ENCODE results near the gene CDH24.

CDH24 gene

GRCh38 chr14:23033801-23034497 is 23.4 kb downstream of the CDH24 start:
- Histone ChIP-seq H3K4me1 (ENCODE audit: control insufficient read depth in 1 of 2, insufficient read depth in 1 of 2, low read depth in 1 of 2, low read length in 1 of 2) (peaks cover 14 to 16% of the 10 kb centered on the region in 2 experiments), H3K4me3 (ENCODE audit: low read depth in 1 of 2, low read length in 1 of 2) (peak overlapping the region; percentile 77 to 93)
- TF ChIP-seq CTCF (IDR thresholded peaks at IDR 0.05) = no peak

GRCh38 chr14:23033251-23033727 is 24.0 kb downstream of the CDH24 start:
- H3K27ac ChIP-seq = no peak overlapping the region
- TF ChIP-seq CTCF (IDR thresholded peaks at IDR 0.05) = no peak
- H3K9me3 ChIP-seq = no peaks in the 10 kb centered on the region

More at GRCh38 chr14:23033801-23034497, 23.4 kb downstream of the CDH24 start:
- Histone ChIP-seq H3K9me3 (no peaks in the 10 kb centered on the region), H3K27ac (peak overlapping the region; percentile 86), H3K27me3 (no peaks in the 10 kb centered on the region), H3K36me3 (peaks cover 9% of the 10 kb centered on the region)

GRCh38 chr14:23030936-23031335 is 26.4 kb downstream of the CDH24 start:
- no peak overlapping the region for H3K4me3 ChIP-seq (ENCODE audit: low read depth in 1 of 2, low read length in 1 of 2)
- no peaks in the 10 kb centered on the region for H3K27me3 ChIP-seq
- peaks cover 14 to 20% of the 10 kb centered on the region in 2 experiments for H3K4me1 ChIP-seq (ENCODE audit: control insufficient read depth in 1 of 2, insufficient read depth in 1 of 2, low read depth in 1 of 2, low read length in 1 of 2)
- H3K36me3 ChIP-seq = peaks cover 9% of the 10 kb centered on the region
- H3K9me3 ChIP-seq = no peaks in the 10 kb centered on the region
- H3K27ac ChIP-seq = no peak overlapping the region
- no peak for TF ChIP-seq CTCF (IDR thresholded peaks at IDR 0.05)

More at GRCh38 chr14:23033251-23033727, 24.0 kb downstream of the CDH24 start:
- Histone ChIP-seq H3K4me3 (ENCODE audit: low read depth in 1 of 2, low read length in 1 of 2) (no peak overlapping the region), H3K4me1 (ENCODE audit: control insufficient read depth in 1 of 2, insufficient read depth in 1 of 2, low read depth in 1 of 2, low read length in 1 of 2) (peaks cover 14 to 16% of the 10 kb centered on the region in 2 experiments), H3K36me3 (peaks cover 9% of the 10 kb centered on the region), H3K27me3 (no peaks in the 10 kb centered on the region)

GRCh38 chr14:23028799-23029198 is 28.5 kb downstream of the CDH24 start:
- Histone ChIP-seq H3K4me1 (ENCODE audit: control insufficient read depth in 1 of 2, insufficient read depth in 1 of 2, low read depth in 1 of 2, low read length in 1 of 2) (peaks cover 8 to 19% of the 10 kb centered on the region in 2 experiments), H3K4me3 (ENCODE audit: low read depth in 1 of 2, low read length in 1 of 2) (no peak overlapping the region), H3K9me3 (no peaks in the 10 kb centered on the region), H3K36me3 (peaks cover 9% of the 10 kb centered on the region), H3K27me3 (no peaks in the 10 kb centered on the region), H3K27ac (no peak overlapping the region)
- no peak for TF ChIP-seq CTCF (IDR thresholded peaks at IDR 0.05)

GRCh38 chr14:23025151-23025814 is 32.0 kb downstream of the CDH24 start:
- peaks cover 8 to 17% of the 10 kb centered on the region in 2 experiments for H3K4me1 ChIP-seq (ENCODE audit: control insufficient read depth in 1 of 2, insufficient read depth in 1 of 2, low read depth in 1 of 2, low read length in 1 of 2)
- no peak for TF ChIP-seq CTCF (IDR thresholded peaks at IDR 0.05)
- H3K4me3 ChIP-seq (ENCODE audit: low read depth in 1 of 2, low read length in 1 of 2) = no peak overlapping the region
- no peak overlapping the region for H3K27ac ChIP-seq
- H3K9me3 ChIP-seq = no peaks in the 10 kb centered on the region
- H3K36me3 ChIP-seq = no peaks in the 10 kb centered on the region
- H3K27me3 ChIP-seq = no peaks in the 10 kb centered on the region
